Renal pelvis (tissue), 4 donors: ENCODE measurements around the gene SSC5D. TPM values are rescaled to one million over a fixed set of nuclear protein-coding genes. Genes with fewer than 3 reads are reported as not detected.
"Not testable (repeated sequence)": the region's sequence is repeated elsewhere in the genome, so short reads cannot be mapped to it uniquely, and the experiment has no call there.

Source experiments
- DNase-seq: peaks from one replicate; pipeline ENCODE4 v3.0.0-alpha.2; 2013
- polyA plus RNA-seq, 3 donors: library from polyadenylated mRNA; unstranded; fragments of 120-200 nt; gene quantifications; one replicate each; pipeline ENCODE4 v1.2.1, GENCODE V29; 2013; ENCODE audit not compliant: insufficient read length in 3 of 3

Gene SSC5D
- polyA plus RNA-seq, 3 donors = 1.6 to 4.1 (median 2.1) TPM

GRCh38 chr19:55486971-55487923 is 989 bp upstream of the SSC5D start:
- no peak for DNase-seq

GRCh38 chr19:55488986-55489710 is 912 bp downstream of the SSC5D start:
- DNase-seq = no peak

GRCh38 chr19:55489711-55490477 is 1.7 kb downstream of the SSC5D start:
- DNase-seq = no peak

GRCh38 chr19:55490478-55491432 is 2.5 kb downstream of the SSC5D start:
- DNase-seq = no peak

- no peak for DNase-seq
Measured at GRCh38 chr19:55491546-55492360, 3.5 kb downstream of the SSC5D start.

GRCh38 chr19:55492362-55492944 is 4.2 kb downstream of the SSC5D start:
- no peak for DNase-seq

GRCh38 chr19:55493052-55493644 is 4.9 kb downstream of the SSC5D start:
- DNase-seq = no peak

GRCh38 chr19:55493645-55494171 is 5.5 kb downstream of the SSC5D start:
- no peak for DNase-seq

GRCh38 chr19:55494172-55494761 is 6.0 kb downstream of the SSC5D start:
- DNase-seq = no peak

- DNase-seq = no peak
Measured at GRCh38 chr19:55495646-55496349, 7.6 kb downstream of the SSC5D start.

GRCh38 chr19:55496820-55497219 is 8.6 kb downstream of the SSC5D start:
- DNase-seq = not testable (repeated sequence)

- DNase-seq = no peak
Measured at GRCh38 chr19:55497763-55498162, 9.5 kb downstream of the SSC5D start.

GRCh38 chr19:55498246-55498840 is 10.1 kb downstream of the SSC5D start:
- DNase-seq = no peak

GRCh38 chr19:55500368-55500952 is 12.2 kb downstream of the SSC5D start:
- DNase-seq = no peak

GRCh38 chr19:55502197-55502952 is 14.1 kb downstream of the SSC5D start:
- no peak for DNase-seq

- DNase-seq = no peak
Measured at GRCh38 chr19:55503157-55503501, 14.9 kb downstream of the SSC5D start.
